Measurements from ENCODE around the gene CSTF1.
A peak's percentile ranks its signal among the peaks of the same experiment; 100 is the strongest.

CSTF1 gene

DNA sequence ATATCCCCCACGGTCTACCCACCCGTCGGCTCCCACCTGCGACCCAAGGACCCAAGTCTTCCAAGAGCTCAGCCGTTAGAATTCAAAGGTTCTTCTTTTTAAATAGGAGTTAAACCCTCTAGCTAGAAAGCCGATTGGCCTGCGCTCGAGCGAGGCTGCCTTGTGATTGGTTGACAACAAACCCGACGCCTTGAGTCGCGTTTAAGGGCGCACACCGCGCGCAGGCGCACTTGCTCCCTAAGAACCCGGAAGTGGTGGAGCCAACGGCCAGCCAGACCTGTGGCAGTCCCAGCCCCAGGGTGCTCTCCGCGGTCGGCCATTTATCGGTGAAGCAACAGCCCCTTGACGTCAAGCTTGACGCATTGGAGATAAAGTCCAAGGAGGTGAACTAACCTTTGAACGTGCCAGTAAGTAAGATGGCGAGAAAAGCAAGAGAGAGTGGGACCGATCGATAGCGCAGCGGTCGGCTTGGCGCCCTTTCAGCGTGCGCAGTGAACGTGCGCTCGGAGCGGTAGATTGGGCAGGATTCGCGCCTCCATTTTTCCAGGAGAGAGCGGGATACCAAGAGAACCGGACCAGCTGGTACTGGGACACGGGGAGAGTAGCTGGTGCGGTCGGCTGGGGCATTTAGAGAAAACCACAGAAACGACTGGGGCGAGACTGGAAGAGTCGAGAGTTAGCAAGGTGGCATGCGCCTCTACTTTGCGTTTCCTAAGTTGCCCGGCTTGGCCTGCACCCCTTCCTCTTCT lies at the start of gene CSTF1, which contains the start of gene AURKA:
Gene CSTF1, plus strand, starts transcription at position 514 of the 749 bp plus-strand sequence. CDS start 2,908 bp downstream, outside the sequence.
Gene AURKA, minus strand, starts transcription at position 84 of the 749 bp plus-strand sequence. CDS start 4,018 bp downstream, outside the sequence.
- no peaks in the 10 kb centered on the region for H3K36me3 ChIP-seq (ENCODE audit: control insufficient read depth, insufficient read depth, low read length)
- no peaks in the 10 kb centered on the region for H3K27me3 ChIP-seq (ENCODE audit: control insufficient read depth, insufficient read depth, low read length)
- peak within 1 kb of the TSS; percentile 82 for H3K27ac ChIP-seq
- H3K4me1 ChIP-seq, result peaks cover 7% of the 10 kb centered on the region
- H3K79me2 ChIP-seq, result peaks cover 5% of the 10 kb centered on the region
- H2AFZ ChIP-seq, result peak within 1 kb of the TSS; percentile 95
- H3K4me3 ChIP-seq (ENCODE audit: low read depth, low read length), result peak within 1 kb of the TSS; percentile 63
- no peaks in the 10 kb centered on the region for H3K9me3 ChIP-seq (ENCODE audit: control insufficient read depth, low read length)
- TF ChIP-seq, protein P1, sequence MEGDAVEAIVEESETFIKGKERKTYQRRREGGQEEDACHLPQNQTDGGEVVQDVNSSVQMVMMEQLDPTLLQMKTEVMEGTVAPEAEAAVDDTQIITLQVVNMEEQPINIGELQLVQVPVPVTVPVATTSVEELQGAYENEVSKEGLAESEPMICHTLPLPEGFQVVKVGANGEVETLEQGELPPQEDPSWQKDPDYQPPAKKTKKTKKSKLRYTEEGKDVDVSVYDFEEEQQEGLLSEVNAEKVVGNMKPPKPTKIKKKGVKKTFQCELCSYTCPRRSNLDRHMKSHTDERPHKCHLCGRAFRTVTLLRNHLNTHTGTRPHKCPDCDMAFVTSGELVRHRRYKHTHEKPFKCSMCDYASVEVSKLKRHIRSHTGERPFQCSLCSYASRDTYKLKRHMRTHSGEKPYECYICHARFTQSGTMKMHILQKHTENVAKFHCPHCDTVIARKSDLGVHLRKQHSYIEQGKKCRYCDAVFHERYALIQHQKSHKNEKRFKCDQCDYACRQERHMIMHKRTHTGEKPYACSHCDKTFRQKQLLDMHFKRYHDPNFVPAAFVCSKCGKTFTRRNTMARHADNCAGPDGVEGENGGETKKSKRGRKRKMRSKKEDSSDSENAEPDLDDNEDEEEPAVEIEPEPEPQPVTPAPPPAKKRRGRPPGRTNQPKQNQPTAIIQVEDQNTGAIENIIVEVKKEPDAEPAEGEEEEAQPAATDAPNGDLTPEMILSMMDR (IDR thresholded peaks at IDR 0.05), result no peak
- H3K4me2 ChIP-seq (ENCODE audit: low read length), result peak within 1 kb of the TSS; percentile 86
- H3K9ac ChIP-seq, result peak within 1 kb of the TSS; percentile 40

GRCh38 chr20:56342783-56343182 lies 49.7 kb upstream of the CSTF1 start:
- no peaks in the 10 kb centered on the region for H3K4me1 ChIP-seq
- TF ChIP-seq, protein P1 (IDR thresholded peaks at IDR 0.05), result no peak
- no peaks in the 10 kb centered on the region for H3K9me3 ChIP-seq (ENCODE audit: control insufficient read depth, low read length)
- H3K79me2 ChIP-seq, result no peaks in the 10 kb centered on the region
- H3K9ac ChIP-seq, result no peak overlapping the region
- H3K4me2 ChIP-seq (ENCODE audit: low read length), result no peak overlapping the region
- H3K4me3 ChIP-seq (ENCODE audit: low read depth, low read length), result no peak overlapping the region
- H2AFZ ChIP-seq, result no peak overlapping the region
- H3K27me3 ChIP-seq (ENCODE audit: control insufficient read depth, insufficient read depth, low read length), result no peaks in the 10 kb centered on the region
- H3K27ac ChIP-seq, result no peak overlapping the region
- no peaks in the 10 kb centered on the region for H3K36me3 ChIP-seq (ENCODE audit: control insufficient read depth, insufficient read depth, low read length)

GRCh38 chr20:56343861-56344381 lies 48.5 kb upstream of the CSTF1 start:
- Histone ChIP-seq H3K79me2 (no peaks in the 10 kb centered on the region), H3K4me1 (no peaks in the 10 kb centered on the region), H3K4me2 (ENCODE audit: low read length) (peak overlapping the region; percentile 42), H3K9ac (no peak overlapping the region), H3K27me3 (ENCODE audit: control insufficient read depth, insufficient read depth, low read length) (no peaks in the 10 kb centered on the region), H3K27ac (no peak overlapping the region), H3K4me3 (ENCODE audit: low read depth, low read length) (no peak overlapping the region), H3K9me3 (ENCODE audit: control insufficient read depth, low read length) (no peaks in the 10 kb centered on the region), H3K36me3 (ENCODE audit: control insufficient read depth, insufficient read depth, low read length) (no peaks in the 10 kb centered on the region), H2AFZ (no peak overlapping the region)
- TF ChIP-seq, protein P1 (IDR thresholded peaks at IDR 0.05), result no peak

DNA sequence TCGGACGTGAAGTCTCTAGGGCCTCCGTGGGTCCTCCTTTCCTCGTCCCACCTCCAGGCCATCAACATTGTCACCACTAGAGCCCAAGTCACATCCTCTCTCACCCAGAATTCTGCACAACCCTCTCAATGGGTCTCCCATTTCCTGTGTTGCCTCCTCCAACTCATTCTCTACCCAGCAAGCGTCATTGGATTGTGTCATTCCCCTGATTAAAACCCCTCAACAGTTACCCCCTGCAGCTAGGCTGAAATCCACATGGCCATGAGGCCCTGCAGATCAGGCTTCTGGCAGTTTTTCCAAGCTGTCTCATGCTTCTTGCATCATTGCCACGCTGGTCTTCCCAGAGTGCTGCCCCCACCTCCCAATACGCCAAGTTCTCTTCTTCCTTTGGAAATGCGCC lies 46.5 kb upstream of the CSTF1 start:
- Histone ChIP-seq H3K4me3 (ENCODE audit: low read depth, low read length) (no peak overlapping the region), H3K79me2 (no peaks in the 10 kb centered on the region), H3K27me3 (ENCODE audit: control insufficient read depth, insufficient read depth, low read length) (no peaks in the 10 kb centered on the region), H2AFZ (no peak overlapping the region), H3K36me3 (ENCODE audit: control insufficient read depth, insufficient read depth, low read length) (no peaks in the 10 kb centered on the region), H3K27ac (no peak overlapping the region), H3K9me3 (ENCODE audit: control insufficient read depth, low read length) (no peaks in the 10 kb centered on the region), H3K4me1 (no peaks in the 10 kb centered on the region), H3K9ac (no peak overlapping the region), H3K4me2 (ENCODE audit: low read length) (no peak overlapping the region)
- TF ChIP-seq, protein P1 (IDR thresholded peaks at IDR 0.05), result no peak

All from parathyroid adenoma (tissue), 2 donors.